Activated T-helper 17 cell treated with anti-CD3 and anti-CD28 coated beads, Interleukin-2, amount 50 U/mL, for 72 hours (primary cell): Measurements from ENCODE around the gene EBF3. TPM values are rescaled to one million over a fixed set of nuclear protein-coding genes. Genes with fewer than 3 reads are reported as not detected.

Source experiments
- ATAC-seq: fragments of 150-1000 bp; cut with Tn5 transposase; replicated peaks from 2 replicates; pipeline ENCODE4 v1.10.0; 2021; ENCODE audit warnings: mild to moderate bottlenecking, moderate library complexity
- H3K27ac Mint-ChIP-seq: one replicate; pipeline ENCODE4 v1.8.0; 2022; ENCODE audit warnings: mixed read lengths
- H3K27me3 Mint-ChIP-seq: one replicate; pipeline ENCODE4 v1.8.0; 2022; ENCODE audit warnings: mixed read lengths
- H3K36me3 Mint-ChIP-seq: one replicate; pipeline ENCODE4 v1.8.0; 2022; ENCODE audit warnings: low read depth, mild to moderate bottlenecking, mixed read lengths
- H3K4me1 Mint-ChIP-seq: one replicate; pipeline ENCODE4 v1.8.0; 2022; ENCODE audit warnings: mixed read lengths
- H3K4me3 Mint-ChIP-seq: one replicate; pipeline ENCODE4 v1.8.0; 2022; ENCODE audit warnings: mild to moderate bottlenecking, mixed read lengths
- H3K9me3 Mint-ChIP-seq: one replicate; pipeline ENCODE4 v1.8.0; 2022; ENCODE audit warnings: mixed read lengths
- total RNA-seq, 2 donors: library from RNA; stranded (reverse); gene quantifications; one replicate each; pipeline ENCODE4 v1.2.3, GENCODE V29; 2022

Gene EBF3
- total RNA-seq, 2 donors from 2014 or later = not detected

DNA sequence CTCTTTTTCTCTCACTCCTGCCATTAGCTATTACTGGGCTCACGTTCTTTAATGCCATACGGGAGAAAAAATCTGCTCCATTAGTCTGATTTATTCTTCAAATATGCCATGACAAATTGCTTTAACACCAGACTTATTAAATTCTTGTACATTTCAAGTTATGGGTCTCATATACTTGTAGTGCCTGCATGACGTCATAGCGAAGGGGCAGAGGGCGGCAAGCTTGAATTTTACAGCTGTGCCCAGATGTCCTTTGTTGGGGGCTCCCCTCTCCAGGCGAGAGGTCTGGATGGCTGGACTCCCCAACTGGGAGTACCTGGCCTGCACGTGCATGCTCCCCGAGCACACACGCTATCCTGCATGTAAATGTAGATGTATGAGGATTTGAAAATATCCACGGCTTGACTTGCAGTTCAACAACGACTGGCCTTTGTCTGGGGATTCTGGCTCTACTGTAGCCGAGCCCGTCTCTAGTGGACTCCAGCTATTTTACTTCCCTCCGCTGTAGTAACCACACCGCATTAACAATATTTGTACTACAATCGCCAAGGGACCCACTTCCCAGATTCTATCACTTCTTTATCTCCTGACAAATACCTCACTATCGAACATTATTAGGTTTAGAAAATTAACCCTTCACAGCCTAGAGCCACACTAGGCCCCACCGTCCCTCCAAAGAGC, 79.5 kb downstream of the EBF3 start:
- Mint-ChIP-seq H3K9me3 (no peaks in the 10 kb centered on the region), H3K4me3 (no peak overlapping the region), H3K36me3 (no peaks in the 10 kb centered on the region), H3K27me3 (peaks cover 4% of the 10 kb centered on the region), H3K4me1 (no peaks in the 10 kb centered on the region), H3K27ac (no peak overlapping the region)
- no peak for ATAC-seq

DNA sequence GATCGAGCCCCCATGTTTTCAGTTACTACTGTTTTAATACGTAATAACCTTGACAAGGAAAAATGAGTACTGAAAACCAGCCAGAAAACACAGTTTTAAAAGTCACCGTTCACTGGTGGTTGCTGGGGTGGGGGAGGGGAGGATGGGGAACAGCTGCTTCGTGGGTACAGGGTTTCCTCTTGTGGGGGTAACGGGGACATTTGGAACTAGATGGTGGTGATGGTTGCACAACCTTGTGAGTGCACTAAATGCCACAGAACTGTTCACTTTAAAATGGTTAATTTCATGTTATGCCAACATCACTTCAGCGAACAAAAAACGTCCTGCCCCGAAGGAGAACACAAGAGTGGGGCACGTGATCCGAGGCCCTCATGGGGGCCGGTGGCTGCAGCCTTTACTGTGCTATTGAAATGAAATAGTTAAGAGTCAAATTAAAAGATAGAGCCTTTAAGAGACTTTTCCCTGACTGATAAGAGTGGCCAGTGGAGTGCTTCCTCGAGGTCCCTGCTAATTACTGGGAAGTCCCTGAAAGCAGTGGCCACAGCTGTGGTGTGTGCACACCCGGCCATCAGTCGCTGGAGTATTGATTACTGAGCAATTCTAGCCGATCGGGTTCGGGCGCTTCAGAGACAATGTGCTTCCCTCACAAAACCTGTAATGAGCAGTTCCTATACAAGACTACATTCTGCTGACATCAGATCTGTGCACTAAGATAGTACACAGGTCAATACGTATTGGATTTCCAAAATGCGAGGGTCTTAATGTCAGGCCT, 80.3 kb downstream of the EBF3 start:
- Mint-ChIP-seq H3K4me1 (no peaks in the 10 kb centered on the region), H3K9me3 (no peaks in the 10 kb centered on the region), H3K27me3 (peaks cover 4% of the 10 kb centered on the region), H3K36me3 (no peaks in the 10 kb centered on the region), H3K27ac (no peak overlapping the region), H3K4me3 (no peak overlapping the region)
- ATAC-seq = no peak

DNA sequence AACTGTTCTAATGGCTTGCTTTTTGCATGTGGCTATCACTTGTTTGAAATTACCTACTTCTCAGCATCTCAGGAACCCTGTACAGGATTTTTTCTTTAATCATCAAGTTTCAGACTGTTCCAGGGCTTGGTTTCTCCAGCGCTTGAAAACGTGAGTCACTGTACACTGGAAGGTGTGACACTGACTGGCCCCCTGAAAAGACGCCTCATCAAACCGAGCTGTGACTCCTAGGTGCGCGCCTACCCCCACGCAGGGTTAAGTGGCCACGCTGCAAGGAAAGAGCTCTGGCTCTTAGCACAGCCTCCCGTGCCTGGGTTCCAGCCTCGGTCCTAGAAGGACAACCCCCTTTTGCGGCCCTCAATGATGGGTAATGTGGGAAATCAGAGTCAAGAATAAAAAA, 81.0 kb downstream of the EBF3 start:
- H3K27me3 Mint-ChIP-seq = peaks cover 4% of the 10 kb centered on the region
- ATAC-seq = no peak
- H3K27ac Mint-ChIP-seq = no peak overlapping the region
- H3K4me1 Mint-ChIP-seq = no peaks in the 10 kb centered on the region
- H3K36me3 Mint-ChIP-seq = no peaks in the 10 kb centered on the region
- H3K4me3 Mint-ChIP-seq = no peak overlapping the region
- no peaks in the 10 kb centered on the region for H3K9me3 Mint-ChIP-seq

DNA sequence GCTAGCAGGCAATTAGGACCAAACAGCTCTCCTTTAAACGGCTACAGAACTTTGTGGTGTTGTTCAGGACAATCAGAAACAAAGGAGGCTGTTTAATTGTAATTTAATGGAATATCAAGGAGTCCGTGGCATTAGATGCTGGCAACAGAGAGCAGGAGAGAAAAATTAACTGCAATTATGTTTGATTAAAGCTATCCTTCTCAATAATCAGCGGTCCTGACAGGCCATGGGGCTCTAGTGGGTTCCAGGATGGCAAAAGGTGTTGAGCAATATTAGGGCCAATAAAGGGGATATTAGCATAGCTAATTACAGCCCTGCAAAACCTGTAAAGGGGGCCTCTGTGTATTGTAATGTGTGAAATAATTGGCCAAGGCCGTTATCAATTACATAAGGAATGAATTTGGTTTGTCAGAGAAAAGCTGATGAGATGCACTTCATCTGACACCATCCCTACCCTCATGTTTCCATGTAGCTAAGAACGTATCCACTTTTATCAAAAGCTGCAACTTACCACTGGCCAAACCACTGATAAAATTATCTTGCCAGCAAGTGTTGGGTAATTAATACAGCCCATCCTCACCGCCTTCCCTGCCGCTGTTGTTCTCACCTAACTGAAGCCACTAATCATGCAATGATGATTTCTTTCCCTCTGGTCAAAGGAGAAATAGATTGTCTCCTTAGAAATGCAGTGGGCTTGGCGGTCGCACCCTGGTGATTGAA, 81.6 kb downstream of the EBF3 start:
- H3K27me3 Mint-ChIP-seq = peaks cover 4% of the 10 kb centered on the region
- no peak for ATAC-seq
- no peak overlapping the region for H3K4me3 Mint-ChIP-seq
- no peak overlapping the region for H3K27ac Mint-ChIP-seq
- no peaks in the 10 kb centered on the region for H3K36me3 Mint-ChIP-seq
- H3K9me3 Mint-ChIP-seq = no peaks in the 10 kb centered on the region
- no peaks in the 10 kb centered on the region for H3K4me1 Mint-ChIP-seq

DNA sequence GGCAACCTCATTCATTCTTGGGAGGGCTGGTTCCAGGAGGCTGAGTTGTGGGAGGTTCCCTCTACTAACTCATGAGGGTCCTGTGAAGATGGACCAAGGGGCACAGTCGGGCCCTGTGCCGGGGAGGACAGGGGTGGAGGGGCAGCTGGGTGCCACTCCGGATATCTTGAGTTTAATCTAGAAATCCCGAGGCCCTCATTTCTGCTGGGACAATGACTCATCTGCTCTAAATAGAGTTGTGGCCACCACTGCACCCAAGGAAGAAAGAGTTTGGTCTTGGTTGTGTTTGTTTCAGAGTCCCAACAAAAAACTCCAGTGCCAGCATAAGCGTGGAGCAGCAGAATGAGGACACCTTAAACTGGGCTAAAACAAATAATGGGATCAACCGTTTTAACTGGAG, 82.4 kb downstream of the EBF3 start:
- no peak overlapping the region for H3K4me3 Mint-ChIP-seq

DNA sequence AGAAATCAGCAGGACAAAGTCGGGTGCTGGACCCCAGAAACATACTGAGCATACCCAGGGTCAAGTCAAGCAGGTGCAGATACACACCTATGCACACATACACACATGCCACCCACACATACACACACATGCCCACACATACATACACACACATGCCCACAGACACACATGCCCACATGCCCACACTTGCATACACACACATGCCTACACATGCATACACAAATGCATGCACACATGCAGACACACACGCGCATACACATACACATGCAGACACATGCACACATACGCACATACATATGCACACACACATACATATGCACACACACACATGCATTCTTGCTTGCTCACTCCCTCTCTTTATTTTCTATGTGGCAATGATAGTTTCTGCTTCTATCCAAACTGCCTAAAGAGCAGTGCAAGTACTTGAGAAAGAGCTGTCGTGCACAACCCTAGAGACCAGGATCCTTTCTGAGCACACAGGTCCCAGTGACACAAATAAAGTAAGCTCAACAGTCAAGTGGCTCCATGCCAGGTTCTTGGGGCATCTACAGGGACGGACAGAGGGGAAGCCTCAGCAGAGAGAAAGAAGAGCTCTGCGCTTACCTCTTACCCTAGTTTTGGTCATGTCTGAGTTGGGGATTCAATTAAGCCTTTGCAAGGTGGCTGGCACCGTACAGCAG, 83.7 kb downstream of the EBF3 start:
- no peak overlapping the region for H3K27ac Mint-ChIP-seq
- no peak overlapping the region for H3K4me3 Mint-ChIP-seq
- H3K36me3 Mint-ChIP-seq = no peaks in the 10 kb centered on the region
- peaks cover 4% of the 10 kb centered on the region for H3K27me3 Mint-ChIP-seq
- no peaks in the 10 kb centered on the region for H3K4me1 Mint-ChIP-seq
- ATAC-seq = no peak
- H3K9me3 Mint-ChIP-seq = no peaks in the 10 kb centered on the region

More for the DNA sequence above, 82.4 kb downstream of the EBF3 start:
- peaks cover 4% of the 10 kb centered on the region for H3K27me3 Mint-ChIP-seq
- H3K27ac Mint-ChIP-seq = no peak overlapping the region
- H3K9me3 Mint-ChIP-seq = no peaks in the 10 kb centered on the region
- no peaks in the 10 kb centered on the region for H3K36me3 Mint-ChIP-seq
- no peak for ATAC-seq
- no peaks in the 10 kb centered on the region for H3K4me1 Mint-ChIP-seq

DNA sequence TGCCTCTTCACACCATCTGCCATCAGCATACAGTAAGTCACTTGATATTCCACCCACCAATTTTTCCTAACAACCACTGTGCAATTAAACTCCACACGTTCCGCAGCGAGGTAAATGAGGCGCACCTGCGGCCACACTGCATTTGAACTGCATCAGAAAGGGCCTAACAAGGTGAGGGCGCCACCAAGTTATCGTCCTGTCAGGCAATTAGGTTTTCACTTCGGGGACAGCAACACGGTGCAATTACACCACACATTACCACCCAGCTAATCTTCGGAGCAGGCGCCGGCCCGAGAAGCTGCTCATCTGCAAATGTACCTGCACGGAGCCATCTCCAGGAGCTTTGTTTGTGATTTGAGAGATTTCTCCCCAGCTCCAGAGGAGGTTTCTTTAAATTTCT, 84.4 kb downstream of the EBF3 start:
- Mint-ChIP-seq H3K4me1 (no peaks in the 10 kb centered on the region), H3K9me3 (no peaks in the 10 kb centered on the region), H3K27ac (no peak overlapping the region), H3K4me3 (no peak overlapping the region), H3K27me3 (peaks cover 4% of the 10 kb centered on the region), H3K36me3 (no peaks in the 10 kb centered on the region)
- ATAC-seq = no peak

DNA sequence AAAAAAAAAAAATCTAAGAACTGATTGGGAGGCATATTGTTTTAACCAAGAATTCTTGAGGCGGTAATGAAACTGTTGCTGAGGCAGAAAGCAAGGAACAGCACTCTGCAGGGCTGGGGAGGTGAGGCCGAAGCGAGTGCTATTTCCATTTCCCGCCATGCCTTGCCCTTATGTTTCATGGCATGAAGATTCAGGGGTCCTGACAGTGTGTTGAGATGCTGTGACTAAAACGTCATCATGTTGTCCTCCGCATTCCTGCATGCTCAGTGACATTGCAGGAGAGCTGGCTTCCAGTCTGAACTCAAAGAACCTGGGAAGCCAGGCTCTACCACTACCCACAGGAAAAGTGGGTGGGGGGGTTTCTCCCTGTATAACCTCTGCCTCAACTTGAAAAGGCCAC, 85.2 kb downstream of the EBF3 start:
- H3K4me1 Mint-ChIP-seq = no peaks in the 10 kb centered on the region
- H3K27ac Mint-ChIP-seq = no peak overlapping the region
- ATAC-seq = no peak
- no peaks in the 10 kb centered on the region for H3K9me3 Mint-ChIP-seq
- no peaks in the 10 kb centered on the region for H3K36me3 Mint-ChIP-seq
- peaks cover 4% of the 10 kb centered on the region for H3K27me3 Mint-ChIP-seq
- no peak overlapping the region for H3K4me3 Mint-ChIP-seq

DNA sequence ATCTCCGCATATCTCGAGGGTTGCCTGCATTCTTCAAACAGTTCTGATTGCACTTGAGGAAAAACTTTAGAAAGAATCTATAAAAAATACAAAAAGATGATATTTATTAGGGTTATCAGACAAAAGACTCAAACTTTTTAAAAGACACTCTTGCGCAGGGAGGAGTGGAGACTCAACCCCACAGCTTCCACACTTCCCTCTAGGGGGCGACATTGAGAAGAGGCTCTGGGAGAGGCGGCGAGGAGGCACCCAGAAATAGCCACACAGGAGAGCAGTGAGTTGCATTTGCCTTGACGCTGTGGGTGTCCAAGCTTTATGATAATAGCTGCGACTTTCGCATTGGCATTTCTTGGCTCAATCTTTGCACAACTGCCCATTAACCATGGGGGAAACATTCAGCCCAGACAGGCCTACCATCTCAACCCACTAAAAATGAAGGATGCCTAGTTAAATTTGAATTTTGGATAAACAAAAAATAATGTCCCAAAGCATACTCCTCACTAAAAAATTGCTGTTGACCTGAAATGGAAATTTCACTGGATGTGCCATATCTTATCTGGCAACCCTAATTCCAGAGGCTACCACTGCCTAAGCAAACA, 86.2 kb downstream of the EBF3 start:
- no peak overlapping the region for H3K27ac Mint-ChIP-seq

DNA sequence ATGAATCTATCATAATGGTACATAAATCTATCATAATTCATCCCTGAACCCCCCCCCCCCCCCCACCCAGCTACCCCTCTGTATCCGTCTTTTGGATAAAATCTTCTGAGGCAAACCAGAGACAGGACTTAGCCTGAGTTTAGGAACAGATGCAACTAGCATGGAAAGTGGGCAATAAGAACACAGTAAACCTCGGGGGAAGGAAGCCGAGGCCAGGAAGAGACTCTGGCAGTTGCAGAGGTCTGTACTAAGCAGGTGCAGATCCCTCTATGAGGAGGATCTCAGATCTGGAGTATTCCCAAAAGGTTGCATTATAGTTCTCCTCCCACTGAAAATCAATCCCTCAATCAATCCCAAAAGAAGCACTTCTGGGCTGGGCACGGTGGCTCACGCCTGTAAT, 87.2 kb downstream of the EBF3 start:
- Mint-ChIP-seq H3K9me3 (no peaks in the 10 kb centered on the region), H3K4me1 (no peaks in the 10 kb centered on the region), H3K27me3 (peaks cover 7% of the 10 kb centered on the region)

More for the DNA sequence above, 86.2 kb downstream of the EBF3 start:
- peak; percentile 59 for ATAC-seq
- Mint-ChIP-seq H3K4me1 (no peaks in the 10 kb centered on the region), H3K27me3 (peaks cover 4% of the 10 kb centered on the region), H3K9me3 (no peaks in the 10 kb centered on the region), H3K36me3 (no peaks in the 10 kb centered on the region), H3K4me3 (no peak overlapping the region)

DNA sequence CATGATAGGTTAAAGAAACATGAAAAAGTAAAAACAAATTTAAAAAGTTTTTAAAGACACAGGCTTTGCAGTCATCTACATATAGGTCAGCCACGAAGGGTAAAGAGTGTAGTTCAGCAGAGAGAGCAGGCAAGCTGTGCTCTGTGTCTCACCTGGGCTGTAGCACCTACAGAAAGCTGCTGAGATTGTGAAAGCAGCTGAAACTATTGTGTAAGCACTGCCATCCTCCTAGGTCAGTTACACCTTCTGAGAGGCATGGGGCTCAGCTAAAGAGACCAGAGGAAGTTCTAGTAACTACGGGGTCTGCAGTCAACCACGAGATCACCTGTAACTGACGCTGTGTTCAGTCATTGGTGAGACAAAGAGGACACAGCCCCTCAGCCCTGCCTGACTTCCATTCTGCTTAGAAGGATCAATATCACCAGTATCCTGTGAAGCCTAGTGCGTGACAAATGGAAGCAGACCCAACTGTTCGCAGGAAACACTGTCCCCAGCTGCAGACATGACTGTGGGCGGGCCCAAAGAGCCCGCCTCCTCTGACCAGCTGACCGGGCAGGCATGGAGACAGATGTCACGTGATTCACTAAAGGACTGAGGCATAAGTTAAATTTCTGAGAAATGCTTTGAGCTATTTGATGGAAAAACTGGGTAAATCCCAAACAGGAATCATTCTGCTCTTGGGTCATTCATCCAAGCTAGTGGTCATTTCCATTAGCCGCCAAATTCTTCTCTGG, 87.9 kb downstream of the EBF3 start:
- no peaks in the 10 kb centered on the region for H3K4me1 Mint-ChIP-seq
- H3K27ac Mint-ChIP-seq = no peak overlapping the region
- H3K4me3 Mint-ChIP-seq = no peak overlapping the region
- H3K36me3 Mint-ChIP-seq = no peaks in the 10 kb centered on the region
- H3K27me3 Mint-ChIP-seq = peaks cover 7% of the 10 kb centered on the region
- ATAC-seq = no peak
- no peaks in the 10 kb centered on the region for H3K9me3 Mint-ChIP-seq

More for the DNA sequence above, 87.2 kb downstream of the EBF3 start:
- ATAC-seq = no peak
- H3K36me3 Mint-ChIP-seq = no peaks in the 10 kb centered on the region
- H3K4me3 Mint-ChIP-seq = no peak overlapping the region
- no peak overlapping the region for H3K27ac Mint-ChIP-seq

DNA sequence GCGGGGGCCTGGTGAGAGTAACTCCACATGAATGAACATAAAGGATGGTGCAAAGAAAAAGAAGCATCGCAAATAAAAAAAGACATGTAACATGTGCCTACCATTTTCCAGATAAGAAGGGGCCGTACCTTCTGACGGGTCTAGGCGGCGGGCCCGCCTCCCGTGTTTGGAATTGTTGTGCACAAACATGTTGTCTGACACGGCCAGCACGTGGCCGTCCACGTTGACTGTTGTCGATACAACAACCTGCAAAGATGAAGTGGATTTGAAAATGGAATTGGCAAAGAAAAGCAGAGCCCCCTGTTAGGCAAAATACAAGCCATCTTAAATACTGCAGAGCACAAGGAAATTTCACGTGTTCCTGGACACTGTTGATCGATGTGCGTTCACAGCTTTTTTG, 90.7 kb downstream of the EBF3 start:
- Mint-ChIP-seq H3K27ac (no peak overlapping the region), H3K9me3 (no peaks in the 10 kb centered on the region), H3K36me3 (no peaks in the 10 kb centered on the region), H3K4me3 (no peak overlapping the region), H3K4me1 (no peaks in the 10 kb centered on the region), H3K27me3 (peaks cover 6% of the 10 kb centered on the region)
- ATAC-seq = no peak

DNA sequence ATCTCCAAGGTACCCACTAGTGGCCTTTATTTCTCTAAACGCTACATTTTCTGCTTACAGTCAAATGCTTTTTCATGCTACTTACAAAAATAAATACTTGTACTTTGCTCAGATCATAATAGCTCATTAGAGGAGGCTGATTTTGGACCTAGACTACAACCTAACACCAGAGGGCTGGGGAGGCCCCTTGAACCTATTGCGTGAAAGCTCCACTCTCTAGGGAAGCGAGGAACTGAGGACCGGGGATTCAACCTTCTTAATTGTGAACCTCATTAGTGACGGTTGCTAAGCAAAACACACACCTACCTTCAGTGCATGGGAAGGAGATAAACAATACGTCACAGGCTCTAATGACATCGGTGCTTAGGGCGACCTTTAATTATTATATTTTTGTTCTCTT, 92.1 kb downstream of the EBF3 start:
- Mint-ChIP-seq H3K27me3 (peaks cover 6% of the 10 kb centered on the region), H3K27ac (no peak overlapping the region), H3K4me3 (no peak overlapping the region), H3K36me3 (no peaks in the 10 kb centered on the region), H3K4me1 (no peaks in the 10 kb centered on the region), H3K9me3 (no peaks in the 10 kb centered on the region)
- no peak for ATAC-seq
